GM12878 (cell line): ENCODE results near the gene SELENOS. TPM values are rescaled to one million over a fixed set of nuclear protein-coding genes. Genes with fewer than 3 reads are reported as not detected.
A peak's percentile ranks its signal among the peaks of the same experiment; 100 is the strongest.

Experiments used
- ASH2L ChIP-seq: fragments of 300-600, 200-600 bp; sonication (generic); IDR thresholded peaks from 2 replicates; pipeline ENCODE4 v1.6.1; 2017; ENCODE audit warnings: low read depth, mild to moderate bottlenecking, borderline replicate concordance
- BCL11A ChIP-seq: IDR thresholded peaks from 2 replicates; pipeline ENCODE4 v1.6.1; 2011; ENCODE audit warnings: low read depth, low read length
- CBFB ChIP-seq: IDR thresholded peaks from 2 replicates; pipeline ENCODE4 v1.6.1; 2016; ENCODE audit warnings: antibody characterized with exemption, low read depth
- CHD2 ChIP-seq: IDR thresholded peaks from 2 replicates; pipeline ENCODE4 v1.6.1; 2011; ENCODE audit warnings: low read depth, low read length, improper control_type of control experiment, borderline replicate concordance
- CREM ChIP-seq: IDR thresholded peaks from 2 replicates; pipeline ENCODE4 v1.6.1; 2014; ENCODE audit warnings: antibody characterized with exemption, low read depth
- ETV6 ChIP-seq, 2 experiments: fragments of 450-650 bp in 1 of 2; IDR thresholded peaks in 1 of 2; conservative IDR thresholded peaks in 1 of 2; 2 replicates each; pipeline ENCODE4 v1.6.1; 2014; ENCODE audit warnings: antibody characterized with exemption in 1 of 2, borderline replicate concordance in 1 of 2, low read depth in 1 of 2, mild to moderate bottlenecking in 1 of 2, moderate library complexity in 1 of 2
- EZH2 ChIP-seq: IDR thresholded peaks from 2 replicates; pipeline ENCODE4 v1.6.1; 2012; ENCODE audit warnings: low read depth, mild to moderate bottlenecking, control low read depth, inconsistent platforms, low read length, borderline replicate concordance; ENCODE audit not compliant: control insufficient read depth
- GATAD2B ChIP-seq: fragments of 450-650 bp; conservative IDR thresholded peaks from 2 replicates; pipeline ENCODE4 v1.6.1; 2017; ENCODE audit warnings: low read depth, mild to moderate bottlenecking, moderate library complexity
- IKZF1 ChIP-seq: fragments of 450-650 bp; conservative IDR thresholded peaks from 2 replicates; pipeline ENCODE4 v1.6.1; 2017; ENCODE audit warnings: antibody characterized with exemption, mild to moderate bottlenecking
- MEF2B ChIP-seq: fragments of 450-650 bp; IDR thresholded peaks from 2 replicates; pipeline ENCODE4 v1.6.1; 2018; ENCODE audit warnings: mild to moderate bottlenecking, moderate library complexity; ENCODE audit not compliant: partially characterized antibody, poor library complexity, severe bottlenecking
- MTA2 ChIP-seq: fragments of 450-650 bp; IDR thresholded peaks from 2 replicates; pipeline ENCODE4 v1.6.1; 2016; ENCODE audit warnings: low read depth, mild to moderate bottlenecking, moderate library complexity
- NFIC ChIP-seq: IDR thresholded peaks from 2 replicates; pipeline ENCODE4 v1.6.1; 2012; ENCODE audit warnings: low read depth, mild to moderate bottlenecking, inconsistent platforms, low read length, moderate library complexity
- PAX5 ChIP-seq: IDR thresholded peaks from 2 replicates; pipeline ENCODE4 v1.6.1; 2011; ENCODE audit warnings: low read depth, low read length, borderline replicate concordance
- PKNOX1 ChIP-seq: fragments of 450-650 bp; IDR thresholded peaks from 2 replicates; pipeline ENCODE4 v1.6.1; 2016; ENCODE audit warnings: mild to moderate bottlenecking
- POLR2AphosphoS5 ChIP-seq: IDR thresholded peaks from 2 replicates; pipeline ENCODE4 v1.6.1; 2011; ENCODE audit warnings: mild to moderate bottlenecking, low read length, inconsistent platforms
- RELA ChIP-seq: fragments of 450-650 bp; IDR thresholded peaks from 2 replicates; pipeline ENCODE4 v1.8.0; 2014; ENCODE audit warnings: borderline replicate concordance; ENCODE audit not compliant: partially characterized antibody
- TARDBP ChIP-seq: IDR thresholded peaks from 2 replicates; pipeline ENCODE4 v1.6.1; 2016; ENCODE audit warnings: borderline replicate concordance
- ZNF24 ChIP-seq: fragments of 450-650 bp; IDR thresholded peaks from 2 replicates; pipeline ENCODE4 v1.6.1; 2017; ENCODE audit warnings: antibody characterized with exemption, mild to moderate bottlenecking
- ZZZ3 ChIP-seq: IDR thresholded peaks from 2 replicates; pipeline ENCODE4 v1.6.1; 2011; ENCODE audit warnings: low read depth; ENCODE audit not compliant: control insufficient read depth, insufficient read length
- polyA plus RNA-seq, 11 experiments: library from polyadenylated mRNA; depleted of rRNA in 4 of 11; unstranded in 6 of 11; stranded (reverse) in 5 of 11; fragments of >200 nt; fragmentation: Nextera tagmentation in 4 of 11; fragmentation: Illumina TruSeq in 1 of 11; extraction: Ambion mirVana in 4 of 11; extraction: Trizol in 1 of 11; gene quantifications; 1 replicate in 1 of 11; 2 replicates in 10 of 11; pipeline versions ENCODE4 v1.2.1 to v1.2.3, GENCODE V29; 2011 to 2016; ENCODE audit warnings: inconsistent platforms in 2 of 11, missing spikeins in 2 of 11, low read depth in 1 of 11
- total RNA-seq, 4 experiments: library from RNA; depleted of rRNA in 3 of 4; stranded (reverse); fragments of >200 nt in 3 of 4; fragmentation: Illumina TruSeq in 1 of 4; extraction: Trizol in 1 of 4; gene quantifications; 2 replicates each; pipeline versions ENCODE4 v1.2.1 to v1.2.3, GENCODE V29; 2013 to 2021
- TF ChIP-seq, protein P1 (sequence below): fragments of 450-650 bp; IDR thresholded peaks from 2 replicates; pipeline ENCODE4 v1.6.1; 2017; ENCODE audit warnings: mild to moderate bottlenecking, moderate library complexity
- TF ChIP-seq, protein P2 (sequence below): IDR thresholded peaks from 2 replicates; pipeline ENCODE4 v1.6.1; 2012; ENCODE audit warnings: mild to moderate bottlenecking, low read depth, low read length

SELENOS gene
- total and polyA plus RNA-seq, 10 of the 15 experiments (the other 5 are each of a cell fraction or from before 2014, with no cell fraction given) = 25.8 to 90.1 (median 37.3) TPM

- TF ChIP-seq, protein P1, sequence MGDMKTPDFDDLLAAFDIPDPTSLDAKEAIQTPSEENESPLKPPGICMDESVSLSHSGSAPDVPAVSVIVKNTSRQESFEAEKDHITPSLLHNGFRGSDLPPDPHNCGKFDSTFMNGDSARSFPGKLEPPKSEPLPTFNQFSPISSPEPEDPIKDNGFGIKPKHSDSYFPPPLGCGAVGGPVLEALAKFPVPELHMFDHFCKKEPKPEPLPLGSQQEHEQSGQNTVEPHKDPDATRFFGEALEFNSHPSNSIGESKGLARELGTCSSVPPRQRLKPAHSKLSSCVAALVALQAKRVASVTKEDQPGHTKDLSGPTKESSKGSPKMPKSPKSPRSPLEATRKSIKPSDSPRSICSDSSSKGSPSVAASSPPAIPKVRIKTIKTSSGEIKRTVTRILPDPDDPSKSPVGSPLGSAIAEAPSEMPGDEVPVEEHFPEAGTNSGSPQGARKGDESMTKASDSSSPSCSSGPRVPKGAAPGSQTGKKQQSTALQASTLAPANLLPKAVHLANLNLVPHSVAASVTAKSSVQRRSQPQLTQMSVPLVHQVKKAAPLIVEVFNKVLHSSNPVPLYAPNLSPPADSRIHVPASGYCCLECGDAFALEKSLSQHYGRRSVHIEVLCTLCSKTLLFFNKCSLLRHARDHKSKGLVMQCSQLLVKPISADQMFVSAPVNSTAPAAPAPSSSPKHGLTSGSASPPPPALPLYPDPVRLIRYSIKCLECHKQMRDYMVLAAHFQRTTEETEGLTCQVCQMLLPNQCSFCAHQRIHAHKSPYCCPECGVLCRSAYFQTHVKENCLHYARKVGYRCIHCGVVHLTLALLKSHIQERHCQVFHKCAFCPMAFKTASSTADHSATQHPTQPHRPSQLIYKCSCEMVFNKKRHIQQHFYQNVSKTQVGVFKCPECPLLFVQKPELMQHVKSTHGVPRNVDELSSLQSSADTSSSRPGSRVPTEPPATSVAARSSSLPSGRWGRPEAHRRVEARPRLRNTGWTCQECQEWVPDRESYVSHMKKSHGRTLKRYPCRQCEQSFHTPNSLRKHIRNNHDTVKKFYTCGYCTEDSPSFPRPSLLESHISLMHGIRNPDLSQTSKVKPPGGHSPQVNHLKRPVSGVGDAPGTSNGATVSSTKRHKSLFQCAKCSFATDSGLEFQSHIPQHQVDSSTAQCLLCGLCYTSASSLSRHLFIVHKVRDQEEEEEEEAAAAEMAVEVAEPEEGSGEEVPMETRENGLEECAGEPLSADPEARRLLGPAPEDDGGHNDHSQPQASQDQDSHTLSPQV = 0 out of 2 replicates have a peak, but pooled peaks have one; percentile 62
- TF ChIP-seq PKNOX1 (peak; percentile 60), ETV6 (conservative IDR thresholded peaks at IDR 0.05 in 1 of 2, IDR thresholded peaks at IDR 0.05 in 1 of 2; ENCODE audit: borderline replicate concordance in 1 of 2, low read depth in 1 of 2) (peak in 1 of 2 experiments; percentile 26; a peak in 1 of 4 replicates), NFIC (peak; percentile 65; the same call in 1 of the 2 replicates), IKZF1 (peak; percentile 95), TARDBP (no peak), ZZZ3 (no peak), MEF2B (peak; percentile 82), CHD2 (peak; percentile 67; the same call in 1 of the 2 replicates), POLR2AphosphoS5 (peak; percentile 67; the same call in 1 of the 2 replicates), CBFB (peak; percentile 55; the same call in 1 of the 2 replicates), MTA2 (peak; percentile 94), EZH2 (no peak), ZNF24 (peak; percentile 91), RELA (peak; percentile 98), ASH2L (peak; percentile 79; the same call in 1 of the 2 replicates), PAX5 (peak; percentile 92), CREM (peak; percentile 66; the same call in 1 of the 2 replicates), GATAD2B (no peak; the same call in none of the 2 replicates), BCL11A (peak; percentile 89)
- TF ChIP-seq, protein P2, sequence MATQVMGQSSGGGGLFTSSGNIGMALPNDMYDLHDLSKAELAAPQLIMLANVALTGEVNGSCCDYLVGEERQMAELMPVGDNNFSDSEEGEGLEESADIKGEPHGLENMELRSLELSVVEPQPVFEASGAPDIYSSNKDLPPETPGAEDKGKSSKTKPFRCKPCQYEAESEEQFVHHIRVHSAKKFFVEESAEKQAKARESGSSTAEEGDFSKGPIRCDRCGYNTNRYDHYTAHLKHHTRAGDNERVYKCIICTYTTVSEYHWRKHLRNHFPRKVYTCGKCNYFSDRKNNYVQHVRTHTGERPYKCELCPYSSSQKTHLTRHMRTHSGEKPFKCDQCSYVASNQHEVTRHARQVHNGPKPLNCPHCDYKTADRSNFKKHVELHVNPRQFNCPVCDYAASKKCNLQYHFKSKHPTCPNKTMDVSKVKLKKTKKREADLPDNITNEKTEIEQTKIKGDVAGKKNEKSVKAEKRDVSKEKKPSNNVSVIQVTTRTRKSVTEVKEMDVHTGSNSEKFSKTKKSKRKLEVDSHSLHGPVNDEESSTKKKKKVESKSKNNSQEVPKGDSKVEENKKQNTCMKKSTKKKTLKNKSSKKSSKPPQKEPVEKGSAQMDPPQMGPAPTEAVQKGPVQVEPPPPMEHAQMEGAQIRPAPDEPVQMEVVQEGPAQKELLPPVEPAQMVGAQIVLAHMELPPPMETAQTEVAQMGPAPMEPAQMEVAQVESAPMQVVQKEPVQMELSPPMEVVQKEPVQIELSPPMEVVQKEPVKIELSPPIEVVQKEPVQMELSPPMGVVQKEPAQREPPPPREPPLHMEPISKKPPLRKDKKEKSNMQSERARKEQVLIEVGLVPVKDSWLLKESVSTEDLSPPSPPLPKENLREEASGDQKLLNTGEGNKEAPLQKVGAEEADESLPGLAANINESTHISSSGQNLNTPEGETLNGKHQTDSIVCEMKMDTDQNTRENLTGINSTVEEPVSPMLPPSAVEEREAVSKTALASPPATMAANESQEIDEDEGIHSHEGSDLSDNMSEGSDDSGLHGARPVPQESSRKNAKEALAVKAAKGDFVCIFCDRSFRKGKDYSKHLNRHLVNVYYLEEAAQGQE = 0 out of 2 replicates have a peak, but pooled peaks have one; percentile 3
These were observed 12.2 kb downstream of the SELENOS start (continued) for GRCh38 chr15:101264911-101265641.
